ENCODE data around the gene SEPTIN10.

SEPTIN10 gene

DNA sequence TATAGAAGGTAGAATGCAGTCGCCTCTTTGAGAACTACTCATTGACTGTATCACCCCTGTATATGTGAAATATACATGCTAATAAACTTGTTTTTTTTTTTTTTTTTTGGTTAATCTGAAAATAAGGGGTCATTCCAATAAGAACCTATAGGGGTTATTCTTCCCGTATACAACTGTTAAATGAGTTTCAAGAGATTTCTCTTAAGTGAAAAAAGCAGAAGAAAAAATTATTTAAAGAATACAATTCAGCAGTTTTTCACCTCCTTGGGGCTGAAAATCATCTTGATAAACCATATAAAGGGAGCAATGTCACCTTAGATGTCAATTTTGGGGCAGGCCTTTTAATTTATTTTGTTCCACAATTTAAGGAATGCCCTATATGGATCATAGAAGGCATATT, 66.5 kb downstream of the SEPTIN10 start:
- no peaks in the 10 kb centered on the region for H3K27me3 ChIP-seq (ENCODE audit: insufficient read depth, low read length, poor library complexity, severe bottlenecking)
- TF ChIP-seq CTCF (conservative IDR thresholded peaks at IDR 0.05; ENCODE audit: low read length): peak; percentile 9; the same call in 1 of the 2 replicates
- TF ChIP-seq EZH2phosphoT487 (IDR thresholded peaks at IDR 0.05; ENCODE audit: borderline replicate concordance): no peak

GRCh38 chr2:109545828-109546713, 67.7 kb downstream of the SEPTIN10 start:
- H3K9me2 ChIP-seq (replicated peaks; ENCODE audit: low read depth, low read length): no peaks in the 10 kb centered on the region
- H2AFZ ChIP-seq (ENCODE audit: low read length): peak overlapping the region; percentile 52; the same call in 1 of the 2 replicates
- H3F3A ChIP-seq (ENCODE audit: low read depth): no peaks in the 10 kb centered on the region
- H3K4me1 ChIP-seq (ENCODE audit: insufficient read depth, low read length, poor library complexity, severe bottlenecking): no peaks in the 10 kb centered on the region
- H3K9me3 ChIP-seq (ENCODE audit: insufficient read depth, low read depth, low read length): no peaks in the 10 kb centered on the region
- H3K27me3 ChIP-seq (ENCODE audit: insufficient read depth, low read length, poor library complexity, severe bottlenecking): no peaks in the 10 kb centered on the region
- no peaks in the 10 kb centered on the region for H3K79me2 ChIP-seq (ENCODE audit: insufficient read depth, low read length)
- no peaks in the 10 kb centered on the region for H4K20me1 ChIP-seq (ENCODE audit: insufficient read depth, low read length, poor library complexity, severe bottlenecking)
- no peaks in the 10 kb centered on the region for H3K36me3 ChIP-seq (ENCODE audit: insufficient read depth, low read length)
- no peak overlapping the region for H3K9ac ChIP-seq (ENCODE audit: low read depth, low read length, poor library complexity, severe bottlenecking)
- H3K4me2 ChIP-seq (ENCODE audit: low read depth, low read length, poor library complexity, severe bottlenecking): no peak overlapping the region
- H3K4me3 ChIP-seq (ENCODE audit: low read length, poor library complexity, severe bottlenecking): no peak overlapping the region
- TF ChIP-seq EZH2phosphoT487 (IDR thresholded peaks at IDR 0.05; ENCODE audit: borderline replicate concordance) (no peak), CTCF (conservative IDR thresholded peaks at IDR 0.05; ENCODE audit: low read length) (peak; percentile 91)

More for the DNA sequence above, 66.5 kb downstream of the SEPTIN10 start:
- H3K9me2 ChIP-seq (replicated peaks; ENCODE audit: low read depth, low read length): no peaks in the 10 kb centered on the region
- no peaks in the 10 kb centered on the region for H3K36me3 ChIP-seq (ENCODE audit: insufficient read depth, low read length)
- no peaks in the 10 kb centered on the region for H3K4me1 ChIP-seq (ENCODE audit: insufficient read depth, low read length, poor library complexity, severe bottlenecking)
- H3K4me2 ChIP-seq (ENCODE audit: low read depth, low read length, poor library complexity, severe bottlenecking): no peak overlapping the region
- H3F3A ChIP-seq (ENCODE audit: low read depth): no peaks in the 10 kb centered on the region
- no peak overlapping the region for H2AFZ ChIP-seq (ENCODE audit: low read length)
- H3K9ac ChIP-seq (ENCODE audit: low read depth, low read length, poor library complexity, severe bottlenecking): no peak overlapping the region
- no peaks in the 10 kb centered on the region for H3K79me2 ChIP-seq (ENCODE audit: insufficient read depth, low read length)
- H3K9me3 ChIP-seq (ENCODE audit: insufficient read depth, low read depth, low read length): no peaks in the 10 kb centered on the region
- H3K4me3 ChIP-seq (ENCODE audit: low read length, poor library complexity, severe bottlenecking): no peak overlapping the region
- no peaks in the 10 kb centered on the region for H4K20me1 ChIP-seq (ENCODE audit: insufficient read depth, low read length, poor library complexity, severe bottlenecking)

- no peaks in the 10 kb centered on the region for H3K9me3 ChIP-seq (ENCODE audit: insufficient read depth, low read depth, low read length)
- H3K27me3 ChIP-seq (ENCODE audit: insufficient read depth, low read length, poor library complexity, severe bottlenecking): no peaks in the 10 kb centered on the region
- H3K36me3 ChIP-seq (ENCODE audit: insufficient read depth, low read length): no peaks in the 10 kb centered on the region
- no peak overlapping the region for H3K9ac ChIP-seq (ENCODE audit: low read depth, low read length, poor library complexity, severe bottlenecking)
- no peaks in the 10 kb centered on the region for H3K4me1 ChIP-seq (ENCODE audit: insufficient read depth, low read length, poor library complexity, severe bottlenecking)
- H2AFZ ChIP-seq (ENCODE audit: low read length): no peak overlapping the region
- H3K4me3 ChIP-seq (ENCODE audit: low read length, poor library complexity, severe bottlenecking): no peak overlapping the region
- no peaks in the 10 kb centered on the region for H3K79me2 ChIP-seq (ENCODE audit: insufficient read depth, low read length)
- H4K20me1 ChIP-seq (ENCODE audit: insufficient read depth, low read length, poor library complexity, severe bottlenecking): no peaks in the 10 kb centered on the region
- TF ChIP-seq CTCF (conservative IDR thresholded peaks at IDR 0.05; ENCODE audit: low read length) (no peak), EZH2phosphoT487 (IDR thresholded peaks at IDR 0.05; ENCODE audit: borderline replicate concordance) (no peak)
- no peak overlapping the region for H3K4me2 ChIP-seq (ENCODE audit: low read depth, low read length, poor library complexity, severe bottlenecking)
- H3F3A ChIP-seq (ENCODE audit: low read depth): no peaks in the 10 kb centered on the region
- no peaks in the 10 kb centered on the region for H3K9me2 ChIP-seq (replicated peaks; ENCODE audit: low read depth, low read length)
Measured at GRCh38 chr2:109542384-109542783, 71.4 kb downstream of the SEPTIN10 start.

Data from Loucy (cell line).